Activated CD4-positive, alpha-beta T cell treated with anti-CD3 and anti-CD28 coated beads, Interleukin-2, amount 10 ng/mL, durations not matched to agents 24 days and 14 days (primary cell): ENCODE data around the gene PCDHB16. TPM values are rescaled to one million over a fixed set of nuclear protein-coding genes. Genes with fewer than 3 reads are reported as not detected.
"Not testable (repeated sequence)": the region's sequence is repeated elsewhere in the genome, so short reads cannot be mapped to it uniquely, and the experiment has no call there.

Experiments
- DNase-seq: peaks from one replicate; pipeline ENCODE4 v3.0.0; 2022
- H3K27ac Mint-ChIP-seq: one replicate; pipeline ENCODE4 v1.8.0; 2022; ENCODE audit warnings: mild to moderate bottlenecking, mixed read lengths
- H3K27me3 Mint-ChIP-seq: one replicate; pipeline ENCODE4 v1.8.0; 2022; ENCODE audit warnings: mixed read lengths
- H3K36me3 Mint-ChIP-seq: one replicate; pipeline ENCODE4 v1.8.0; 2022; ENCODE audit warnings: low read depth, mild to moderate bottlenecking, mixed read lengths
- H3K4me1 Mint-ChIP-seq: one replicate; pipeline ENCODE4 v1.8.0; 2021; ENCODE audit warnings: mixed read lengths
- H3K4me3 Mint-ChIP-seq: one replicate; pipeline ENCODE4 v1.8.0; 2022; ENCODE audit warnings: mild to moderate bottlenecking, moderate library complexity, mixed read lengths
- H3K9me3 Mint-ChIP-seq: one replicate; pipeline ENCODE4 v1.8.0; 2021; ENCODE audit warnings: mixed read lengths
- intact Hi-C: fragments of 100-400 bp; cut with micrococcal nuclease; formaldehyde crosslinking; loops from one replicate; pipeline ENCODE4 v1.15.1; 2023
- total RNA-seq: library from RNA; stranded (reverse); gene quantifications from 2 replicates; pipeline ENCODE4 v1.2.3, GENCODE V29; 2022

PCDHB16 gene
- not detected in 2 replicates for total RNA-seq

GRCh38 chr5:141182248-141182647 lies at the start of gene PCDHB16:
PCDHB16 (plus strand) TSS chr5:141182387; CDS start chr5:141182560, 173 bp downstream.
- H3K9me3 Mint-ChIP-seq: peaks cover 23% of the 10 kb centered on the region
- no peak within 1 kb of the TSS for H3K4me3 Mint-ChIP-seq
- intact Hi-C loops: no loop called here
- H3K27me3 Mint-ChIP-seq: no peaks in the 10 kb centered on the region
- H3K4me1 Mint-ChIP-seq: no peaks in the 10 kb centered on the region
- peaks cover 3% of the 10 kb centered on the region for H3K36me3 Mint-ChIP-seq
- no peak for DNase-seq
- no peak within 1 kb of the TSS for H3K27ac Mint-ChIP-seq

GRCh38 chr5:141135030-141135717 lies 47.0 kb upstream of the PCDHB16 start, which contains the start of gene PCDHB5:
PCDHB5 (plus strand) TSS chr5:141135206; CDS start chr5:141135435, 229 bp downstream.
- H3K36me3 Mint-ChIP-seq: peaks cover 4% of the 10 kb centered on the region
- H3K4me3 Mint-ChIP-seq: peak within 1 kb of the TSS; percentile 26
- intact Hi-C loops: no loop called here
- DNase-seq: no peak
- no peaks in the 10 kb centered on the region for H3K27me3 Mint-ChIP-seq
- H3K9me3 Mint-ChIP-seq: peaks cover 47% of the 10 kb centered on the region
- no peak within 1 kb of the TSS for H3K27ac Mint-ChIP-seq
- no peaks in the 10 kb centered on the region for H3K4me1 Mint-ChIP-seq

- Mint-ChIP-seq H3K9me3 (peaks cover 47% of the 10 kb centered on the region), H3K27ac (no peak overlapping the region), H3K27me3 (no peaks in the 10 kb centered on the region), H3K36me3 (peaks cover 4% of the 10 kb centered on the region), H3K4me3 (no peak overlapping the region), H3K4me1 (no peaks in the 10 kb centered on the region)
- no peak for DNase-seq
- intact Hi-C loops: no loop called here
These were observed 46.4 kb upstream of the PCDHB16 start for GRCh38 chr5:141135718-141136266.

GRCh38 chr5:141137346-141137745 lies 44.8 kb upstream of the PCDHB16 start:
- intact Hi-C loops, H3K4me1 Mint-ChIP-seq, DNase-seq, H3K4me3 Mint-ChIP-seq, H3K27me3 Mint-ChIP-seq, H3K36me3 Mint-ChIP-seq, H3K27ac Mint-ChIP-seq: not testable (repeated sequence)
- H3K9me3 Mint-ChIP-seq: peaks cover 47% of the 10 kb centered on the region

GRCh38 chr5:141149812-141150211 lies 32.4 kb upstream of the PCDHB16 start, which contains the start of gene PCDHB6:
PCDHB6 (plus strand) TSS chr5:141150057; CDS start chr5:141150258, 201 bp downstream.
- no peak for DNase-seq
- H3K9me3 Mint-ChIP-seq: peaks cover 23% of the 10 kb centered on the region
- no peak within 1 kb of the TSS for H3K27ac Mint-ChIP-seq
- intact Hi-C loops: no loop called here
- H3K4me1 Mint-ChIP-seq: no peaks in the 10 kb centered on the region
- H3K36me3 Mint-ChIP-seq: peaks cover 5% of the 10 kb centered on the region
- no peak within 1 kb of the TSS for H3K4me3 Mint-ChIP-seq
- no peaks in the 10 kb centered on the region for H3K27me3 Mint-ChIP-seq

- H3K4me1 Mint-ChIP-seq: no peaks in the 10 kb centered on the region
- H3K36me3 Mint-ChIP-seq: peaks cover 5% of the 10 kb centered on the region
- H3K4me3 Mint-ChIP-seq: no peak overlapping the region
- intact Hi-C loops: no loop called here
- peaks cover 23% of the 10 kb centered on the region for H3K9me3 Mint-ChIP-seq
- H3K27ac Mint-ChIP-seq: no peak overlapping the region
- no peaks in the 10 kb centered on the region for H3K27me3 Mint-ChIP-seq
- DNase-seq: no peak
These were observed 31.8 kb upstream of the PCDHB16 start for GRCh38 chr5:141150224-141150992.

GRCh38 chr5:141150993-141151325 lies 31.2 kb upstream of the PCDHB16 start:
- Mint-ChIP-seq H3K36me3 (peaks cover 5% of the 10 kb centered on the region), H3K4me1 (no peaks in the 10 kb centered on the region), H3K27ac (no peak overlapping the region), H3K4me3 (no peak overlapping the region), H3K9me3 (peaks cover 23% of the 10 kb centered on the region), H3K27me3 (no peaks in the 10 kb centered on the region)
- DNase-seq: no peak
- intact Hi-C loops: no loop called here

GRCh38 chr5:141151632-141152031 lies 30.6 kb upstream of the PCDHB16 start:
- H3K9me3 Mint-ChIP-seq: peaks cover 23% of the 10 kb centered on the region
- H3K27ac Mint-ChIP-seq, DNase-seq, intact Hi-C loops, H3K27me3 Mint-ChIP-seq, H3K4me1 Mint-ChIP-seq, H3K4me3 Mint-ChIP-seq, H3K36me3 Mint-ChIP-seq: not testable (repeated sequence)

GRCh38 chr5:141152096-141152495 lies 30.1 kb upstream of the PCDHB16 start:
- H3K36me3 Mint-ChIP-seq, H3K27me3 Mint-ChIP-seq, H3K4me3 Mint-ChIP-seq, DNase-seq, H3K4me1 Mint-ChIP-seq, intact Hi-C loops, H3K27ac Mint-ChIP-seq: not testable (repeated sequence)
- peaks cover 23% of the 10 kb centered on the region for H3K9me3 Mint-ChIP-seq

GRCh38 chr5:141155540-141156374 lies 26.4 kb upstream of the PCDHB16 start:
- Mint-ChIP-seq H3K36me3 (peaks cover 5% of the 10 kb centered on the region), H3K27ac (no peak overlapping the region), H3K27me3 (no peaks in the 10 kb centered on the region), H3K4me1 (no peaks in the 10 kb centered on the region), H3K9me3 (peaks cover 11% of the 10 kb centered on the region), H3K4me3 (no peak overlapping the region)
- no peak for DNase-seq
- intact Hi-C loops: no loop called here

GRCh38 chr5:141157356-141157755 lies 24.8 kb upstream of the PCDHB16 start:
- DNase-seq, H3K27me3 Mint-ChIP-seq, H3K9me3 Mint-ChIP-seq, intact Hi-C loops, H3K36me3 Mint-ChIP-seq, H3K4me1 Mint-ChIP-seq, H3K4me3 Mint-ChIP-seq, H3K27ac Mint-ChIP-seq: not testable (repeated sequence)

- H3K36me3 Mint-ChIP-seq, intact Hi-C loops, H3K27ac Mint-ChIP-seq, H3K9me3 Mint-ChIP-seq, DNase-seq, H3K4me1 Mint-ChIP-seq, H3K27me3 Mint-ChIP-seq, H3K4me3 Mint-ChIP-seq: not testable (repeated sequence)
These were observed 24.3 kb upstream of the PCDHB16 start for GRCh38 chr5:141157901-141158300.

- Mint-ChIP-seq H3K4me1 (no peaks in the 10 kb centered on the region), H3K36me3 (peaks cover 2% of the 10 kb centered on the region), H3K4me3 (no peak within 1 kb of the TSS), H3K27me3 (no peaks in the 10 kb centered on the region), H3K9me3 (no peaks in the 10 kb centered on the region), H3K27ac (no peak within 1 kb of the TSS)
- intact Hi-C loops: no loop called here
- DNase-seq: peak; percentile 66
These were observed 9.6 kb upstream of the PCDHB16 start, which contains the start of gene PCDHB7 for GRCh38 chr5:141172381-141173204. PCDHB7 (plus strand) TSS chr5:141172644; CDS start chr5:141172836, 192 bp downstream.
